ENCODE data around the gene CLDN7. TPM values are rescaled to one million over a fixed set of nuclear protein-coding genes. Genes with fewer than 3 reads are reported as not detected.

The CLDN7 gene, protein sequence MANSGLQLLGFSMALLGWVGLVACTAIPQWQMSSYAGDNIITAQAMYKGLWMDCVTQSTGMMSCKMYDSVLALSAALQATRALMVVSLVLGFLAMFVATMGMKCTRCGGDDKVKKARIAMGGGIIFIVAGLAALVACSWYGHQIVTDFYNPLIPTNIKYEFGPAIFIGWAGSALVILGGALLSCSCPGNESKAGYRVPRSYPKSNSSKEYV
- 4.2 and 16.5 TPM in 2 replicates for total RNA-seq

DNA sequence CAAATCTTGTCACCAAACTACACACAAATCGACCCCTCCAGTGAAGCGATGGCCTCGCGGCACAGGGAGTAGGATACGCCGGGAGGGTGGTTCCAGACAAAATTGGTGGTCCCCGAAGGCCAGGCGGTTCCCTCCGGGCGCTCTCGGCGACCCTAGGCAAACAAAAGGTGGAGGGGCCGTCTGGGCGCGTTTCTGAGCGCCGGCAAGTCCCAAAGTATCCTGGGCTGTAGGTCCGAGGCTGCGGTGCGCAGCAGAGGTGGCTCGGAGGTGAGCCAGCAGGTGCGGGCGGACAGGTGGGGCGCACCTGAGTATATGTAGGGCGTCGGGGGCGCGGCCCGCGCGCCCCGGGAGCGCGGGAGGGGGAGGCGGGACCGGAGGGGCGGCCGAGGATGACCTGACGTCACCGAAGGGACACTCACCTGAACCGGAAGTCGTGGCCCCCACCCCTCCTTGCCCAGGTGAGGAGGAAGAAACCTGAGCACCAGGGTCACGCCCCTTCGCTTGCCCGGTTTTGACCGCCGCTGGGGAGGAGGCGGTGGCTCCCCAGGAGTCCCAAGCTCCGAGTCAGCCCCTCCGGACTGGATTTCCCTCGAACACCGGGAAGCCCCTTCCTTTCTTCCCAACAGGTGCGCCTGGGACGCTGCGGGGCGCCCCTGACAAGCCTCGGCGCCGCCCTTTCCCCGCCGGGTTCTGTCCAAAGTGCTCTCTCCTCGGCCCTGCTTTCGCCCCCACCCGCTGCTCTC, at the start of gene CLDN7:
Gene CLDN7 (minus strand): TSS at position 287 of the 743 bp plus-strand sequence. CDS start 435 bp downstream, outside the sequence.

DNA sequence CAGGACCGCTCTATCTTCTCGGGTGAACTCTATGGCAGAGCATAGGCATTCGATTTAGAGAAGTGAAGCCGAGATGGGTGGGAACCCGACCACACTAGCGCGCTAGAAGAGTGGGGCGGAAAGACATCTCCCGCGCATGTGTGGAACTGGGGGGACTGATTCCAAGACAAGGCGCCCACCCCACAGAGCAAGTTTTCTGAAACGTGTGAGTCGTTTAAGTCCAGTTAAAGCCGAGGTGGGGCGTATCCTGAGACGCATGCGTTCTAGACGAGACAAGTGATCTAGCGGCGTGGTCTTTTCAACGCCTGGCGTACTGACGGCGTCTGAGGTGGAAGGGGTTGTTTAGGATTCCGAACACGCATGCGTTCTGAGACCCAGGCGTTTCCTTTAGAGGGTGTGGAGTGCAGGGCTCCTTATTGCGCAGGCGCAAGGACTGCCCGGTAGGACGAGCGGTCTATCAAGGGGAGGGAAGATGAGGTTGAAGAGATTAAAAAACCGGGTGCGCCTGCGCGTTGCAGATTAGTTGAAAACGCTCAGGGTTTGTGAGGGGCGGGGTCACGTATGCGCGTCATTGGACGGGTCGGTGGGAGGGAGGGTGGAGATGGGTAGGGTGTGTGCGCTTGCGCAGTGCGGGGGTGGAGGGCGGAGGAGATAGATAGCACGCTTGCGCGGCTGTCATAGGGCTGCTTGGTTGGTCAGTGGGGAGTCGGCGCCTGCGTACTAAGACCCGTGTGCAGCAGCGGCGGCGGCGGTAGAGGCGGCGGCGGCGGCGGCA, 44.8 kb upstream of the CLDN7 start, which contains the start of gene EIF5A:
Gene EIF5A (plus strand): TSS at position 718 of the 775 bp plus-strand sequence. CDS start 2,008 bp downstream, outside the sequence.

DNA sequence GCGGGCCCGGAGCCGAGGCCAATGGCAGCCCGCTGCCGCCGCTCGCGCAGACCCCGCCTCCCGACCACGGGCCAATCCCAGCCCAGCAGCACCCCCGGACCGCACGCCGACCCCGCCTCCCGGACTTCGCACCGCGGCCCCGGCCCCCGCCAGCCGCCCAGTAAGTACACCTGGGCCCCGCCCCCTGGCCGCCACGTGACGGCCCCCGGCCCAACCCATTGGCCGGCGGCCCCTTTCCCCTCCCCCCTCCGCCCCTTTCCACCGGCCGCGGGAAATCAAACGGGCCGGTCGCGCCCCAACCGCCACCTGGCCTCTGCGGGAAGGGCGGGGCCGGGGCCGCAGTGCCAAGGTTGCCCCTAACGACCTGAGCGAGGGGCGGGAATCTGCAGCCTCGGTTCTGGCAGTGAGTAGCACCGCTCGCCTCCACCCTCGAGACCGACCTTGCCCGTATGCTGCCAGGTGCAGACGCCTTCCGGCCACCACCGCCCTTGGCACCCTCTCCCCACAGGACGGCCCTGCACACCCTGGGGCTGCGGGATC, 32.4 kb upstream of the CLDN7 start, which contains the start of gene YBX2:
Gene YBX2 (minus strand): TSS at position 26 of the 540 bp plus-strand sequence. CDS start 139 bp downstream, outside the sequence.

DNA sequence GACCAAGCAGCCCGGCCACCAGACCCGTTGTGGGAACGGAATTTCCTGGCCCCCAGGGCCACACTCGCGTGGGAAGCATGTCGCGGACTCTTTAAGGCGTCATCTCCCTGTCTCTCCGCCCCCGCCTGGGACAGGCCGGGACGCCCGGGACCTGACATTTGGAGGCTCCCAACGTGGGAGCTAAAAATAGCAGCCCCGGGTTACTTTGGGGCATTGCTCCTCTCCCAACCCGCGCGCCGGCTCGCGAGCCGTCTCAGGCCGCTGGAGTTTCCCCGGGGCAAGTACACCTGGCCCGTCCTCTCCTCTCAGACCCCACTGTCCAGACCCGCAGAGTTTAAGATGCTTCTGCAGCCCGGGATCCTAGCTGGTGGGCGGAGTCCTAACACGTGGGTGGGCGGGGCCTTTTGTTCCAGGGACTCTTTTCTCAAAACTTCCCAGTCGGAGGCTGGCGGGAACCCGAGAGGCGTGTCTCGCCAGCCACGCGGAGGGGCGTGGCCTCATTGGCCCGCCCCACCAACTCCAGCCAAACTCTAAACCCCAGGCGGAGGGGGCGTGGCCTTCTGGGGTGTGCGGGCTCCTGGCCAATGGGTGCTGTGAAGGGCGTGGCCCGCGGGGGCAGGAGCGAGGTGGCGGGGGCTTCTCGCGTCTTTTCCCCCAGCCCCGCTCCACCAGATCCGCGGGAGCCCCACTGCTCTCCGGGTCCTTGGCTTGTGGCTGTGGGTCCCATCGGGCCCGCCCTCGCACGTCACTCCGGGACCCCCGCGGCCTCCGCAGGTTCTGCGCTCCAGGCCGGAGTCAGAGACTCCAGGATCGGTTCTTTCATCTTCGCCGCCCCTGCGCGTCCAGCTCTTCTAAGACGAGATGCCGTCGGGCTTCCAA, 19.0 kb upstream of the CLDN7 start, which contains the start of gene SLC2A4:
Gene SLC2A4 (plus strand): TSS at position 645 of the 879 bp plus-strand sequence. CDS start 217 bp downstream, at position 862.

DNA sequence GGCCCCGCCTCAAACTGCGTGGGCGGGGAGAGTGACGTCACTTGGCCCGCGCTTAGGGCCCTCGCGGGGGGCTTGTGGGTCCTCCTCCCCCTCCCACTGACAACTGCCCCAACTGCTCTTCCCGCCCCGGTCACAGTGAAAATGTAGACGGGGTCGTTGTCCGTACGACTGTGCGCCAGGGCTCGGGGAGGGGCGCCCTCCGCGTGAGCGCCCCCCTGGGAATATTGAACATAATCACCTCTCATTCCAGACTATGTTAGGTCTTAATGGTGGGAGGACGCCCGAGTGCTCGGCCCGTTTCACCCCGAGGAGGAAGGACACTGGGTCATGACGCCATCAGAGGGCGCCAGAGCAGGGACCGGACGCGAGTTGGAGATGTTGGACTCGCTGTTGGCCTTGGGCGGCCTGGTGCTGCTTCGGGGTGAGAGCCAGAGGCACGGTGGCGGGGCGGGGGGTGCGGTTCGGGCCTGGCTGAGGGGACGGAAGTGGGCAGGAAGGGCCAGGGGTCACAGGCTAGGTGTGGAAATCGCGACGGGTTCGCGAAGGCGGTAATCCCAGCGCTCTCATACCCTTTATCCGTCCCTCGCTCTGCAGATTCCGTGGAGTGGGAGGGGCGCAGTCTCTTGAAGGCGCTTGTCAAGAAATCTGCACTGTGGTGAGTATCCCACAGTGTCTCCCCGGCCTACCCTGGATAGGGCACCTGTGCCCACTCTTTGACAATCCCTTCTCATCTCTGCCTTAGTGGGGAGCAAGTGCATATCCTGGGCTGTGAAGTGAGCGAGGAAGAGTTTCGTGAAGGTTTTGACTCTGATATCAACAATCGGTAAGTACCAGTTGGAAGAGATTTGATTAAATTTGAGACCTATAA, 9.9 kb downstream of the CLDN7 start, which contains the start of gene ELP5:
Gene ELP5 (plus strand): TSS at position 40 of the 868 bp plus-strand sequence. CDS start 336 bp downstream, at position 376.

DNA sequence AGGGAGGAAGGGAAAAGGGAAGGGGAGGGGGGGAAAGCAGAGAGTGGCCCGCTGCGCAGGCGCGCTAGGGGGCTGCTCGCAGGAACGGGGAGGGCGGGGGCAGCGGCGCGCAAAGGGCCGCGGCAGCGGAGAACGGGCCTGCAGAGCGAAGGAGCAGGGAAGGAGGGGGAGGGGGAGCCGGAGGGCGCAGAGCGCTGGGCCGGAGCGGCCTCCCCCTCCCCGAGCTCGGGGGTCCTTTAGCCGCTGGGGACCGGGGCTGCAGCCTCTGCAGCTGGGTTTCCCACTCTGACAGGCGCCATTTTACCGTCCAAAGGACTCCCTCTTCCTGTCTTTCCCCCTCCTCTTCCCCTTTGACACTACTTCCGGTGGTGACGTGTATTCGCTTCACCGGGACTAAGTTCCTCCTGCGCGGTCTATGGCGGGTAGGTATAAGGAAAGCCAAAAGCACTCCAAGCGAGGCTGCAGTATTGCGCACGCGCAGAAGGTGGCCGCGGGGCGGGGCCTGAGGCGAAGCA, 10.6 kb downstream of the CLDN7 start, which contains the start of gene CTDNEP1:
Gene CTDNEP1 (minus strand): TSS at position 74 of the 515 bp plus-strand sequence. CDS start 438 bp downstream, outside the sequence.

DNA sequence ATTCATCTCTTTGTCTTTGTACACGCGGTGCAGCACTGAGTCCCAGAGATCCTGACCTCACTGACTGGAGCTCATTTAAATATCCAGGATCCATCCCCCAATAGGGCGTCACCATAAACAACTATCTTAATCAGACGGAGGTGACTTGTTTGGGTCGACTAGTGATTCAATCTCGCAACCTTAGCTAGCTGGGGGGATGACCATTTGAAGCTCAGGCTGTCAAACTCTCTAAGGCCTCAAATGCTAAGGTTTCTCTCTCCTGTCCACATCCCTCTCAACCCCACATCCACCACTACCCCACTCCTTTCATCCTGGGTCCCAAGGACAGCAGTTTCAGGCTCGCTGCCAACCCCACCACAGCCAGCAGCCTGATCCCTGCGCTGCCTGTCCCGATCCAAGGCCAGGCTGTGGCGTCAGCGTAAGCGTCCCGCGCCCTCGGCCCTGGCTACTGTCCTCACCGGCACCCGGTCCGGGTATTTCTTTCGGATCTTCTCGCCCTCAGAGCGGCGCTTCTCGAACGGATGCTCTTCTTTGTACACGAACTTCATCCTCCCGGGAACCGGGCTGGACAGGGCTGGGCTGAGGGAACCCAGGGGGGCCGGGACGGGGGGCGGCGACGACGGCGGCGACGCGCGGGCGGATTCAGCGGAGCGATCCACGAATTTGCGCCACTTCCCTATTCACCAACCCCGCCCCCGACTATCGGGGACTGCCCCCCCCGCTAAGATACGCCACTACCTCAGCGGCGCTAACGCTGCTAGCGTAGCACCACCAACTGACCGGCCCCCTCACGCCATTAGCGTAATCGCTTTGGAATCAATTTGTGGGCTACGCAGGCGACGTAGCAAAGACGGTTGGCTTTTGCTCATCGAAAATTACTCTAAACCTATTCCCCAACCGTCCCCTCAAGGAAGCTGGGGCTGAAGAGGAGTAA, 20.2 kb downstream of the CLDN7 start, which contains the start of gene GABARAP:
Gene GABARAP (minus strand): TSS at position 667 of the 934 bp plus-strand sequence. CDS start 119 bp downstream, at position 548.

DNA sequence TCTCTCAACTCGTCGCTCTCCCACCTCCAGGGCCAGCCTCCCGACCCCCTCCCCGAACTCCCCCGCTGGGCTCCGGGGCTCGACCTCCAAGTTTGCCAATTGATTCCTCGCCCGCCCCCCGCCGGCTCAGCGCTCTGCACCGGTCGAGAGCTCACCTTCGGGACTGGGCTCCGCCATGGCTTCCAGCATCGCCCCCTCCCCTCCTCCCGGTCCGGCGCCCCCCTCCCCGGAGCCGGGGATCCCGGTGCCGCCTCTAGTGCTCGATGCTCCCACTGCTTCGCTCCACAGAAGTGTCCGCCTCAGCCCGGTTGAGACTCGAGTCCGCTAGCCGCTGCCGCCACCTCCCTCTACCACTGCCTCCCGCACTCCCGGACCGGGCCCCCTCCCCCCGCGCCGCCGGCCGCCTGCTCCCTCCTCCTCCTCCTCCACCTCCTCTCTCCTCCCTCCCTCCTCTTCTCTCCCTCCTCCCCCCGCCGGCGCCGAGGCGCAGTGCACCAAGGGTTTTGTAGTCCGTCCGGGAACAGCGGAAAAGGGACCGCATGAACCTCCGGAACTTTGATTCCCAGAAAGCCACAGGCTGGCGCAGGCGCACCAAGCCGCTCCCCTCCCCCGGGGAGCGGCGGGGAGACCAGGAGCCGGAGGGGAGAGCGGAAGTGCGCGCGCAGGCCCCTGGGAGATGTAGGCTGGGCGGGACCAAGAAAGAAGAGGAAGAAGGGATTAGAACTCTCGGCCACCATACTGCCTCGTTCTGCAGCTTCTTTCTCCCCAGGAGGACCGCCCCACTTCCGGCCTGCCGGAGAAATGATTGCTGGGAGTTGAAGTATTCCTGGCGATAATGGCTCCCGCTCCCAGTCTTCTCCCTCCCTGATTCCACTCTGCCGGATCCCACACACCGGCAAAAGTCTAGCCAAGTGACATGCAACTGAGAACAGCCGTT, 22.9 kb downstream of the CLDN7 start, which contains the start of gene PHF23:
Gene PHF23 (minus strand): TSS at position 367 of the 937 bp plus-strand sequence. CDS start 178 bp downstream, at position 189.

DNA sequence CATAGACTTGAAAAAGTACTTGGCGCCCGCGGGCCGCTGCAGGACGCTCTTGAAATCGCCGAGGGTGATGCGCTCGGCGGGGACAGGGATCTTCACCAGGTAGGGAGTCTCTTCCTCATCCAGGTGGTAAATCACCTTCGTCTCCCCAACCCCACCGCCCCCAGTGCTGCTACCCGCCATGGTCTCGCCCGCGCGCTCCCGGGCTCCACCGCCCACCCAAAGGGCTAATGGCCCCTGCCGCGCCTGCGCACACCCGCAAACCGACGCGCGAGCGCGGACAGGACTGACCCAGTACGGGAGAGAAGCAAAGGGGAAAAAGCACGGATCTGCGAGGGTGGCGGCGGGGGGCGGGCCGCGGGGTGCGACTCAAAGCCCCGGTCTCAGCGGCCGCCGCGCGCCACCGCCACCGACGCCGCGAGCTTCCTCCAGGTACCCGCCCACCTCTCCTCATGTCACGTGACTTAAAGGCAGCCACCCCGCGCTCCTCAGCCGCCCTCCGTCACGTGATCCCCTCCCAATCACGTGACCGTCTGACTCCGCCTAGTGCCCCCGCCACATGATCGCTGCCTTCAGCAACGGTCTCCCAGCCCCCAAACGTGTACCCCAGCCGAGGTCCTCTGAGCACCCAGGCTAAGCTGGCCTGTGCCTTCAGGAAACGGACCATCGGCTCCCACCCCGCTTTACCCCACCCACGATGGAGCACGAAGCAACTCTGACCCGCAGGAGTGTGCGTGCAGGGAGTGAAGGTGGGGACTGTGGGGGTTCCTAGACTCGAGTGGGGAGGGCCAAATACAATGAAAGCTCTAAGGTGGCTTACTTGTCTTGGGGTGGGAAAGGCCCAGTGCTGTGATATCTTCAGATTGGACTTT, 28.0 kb downstream of the CLDN7 start, which contains the start of gene DVL2:
Gene DVL2 (minus strand): TSS at position 435 of the 869 bp plus-strand sequence. CDS start 255 bp downstream, at position 180.

DNA sequence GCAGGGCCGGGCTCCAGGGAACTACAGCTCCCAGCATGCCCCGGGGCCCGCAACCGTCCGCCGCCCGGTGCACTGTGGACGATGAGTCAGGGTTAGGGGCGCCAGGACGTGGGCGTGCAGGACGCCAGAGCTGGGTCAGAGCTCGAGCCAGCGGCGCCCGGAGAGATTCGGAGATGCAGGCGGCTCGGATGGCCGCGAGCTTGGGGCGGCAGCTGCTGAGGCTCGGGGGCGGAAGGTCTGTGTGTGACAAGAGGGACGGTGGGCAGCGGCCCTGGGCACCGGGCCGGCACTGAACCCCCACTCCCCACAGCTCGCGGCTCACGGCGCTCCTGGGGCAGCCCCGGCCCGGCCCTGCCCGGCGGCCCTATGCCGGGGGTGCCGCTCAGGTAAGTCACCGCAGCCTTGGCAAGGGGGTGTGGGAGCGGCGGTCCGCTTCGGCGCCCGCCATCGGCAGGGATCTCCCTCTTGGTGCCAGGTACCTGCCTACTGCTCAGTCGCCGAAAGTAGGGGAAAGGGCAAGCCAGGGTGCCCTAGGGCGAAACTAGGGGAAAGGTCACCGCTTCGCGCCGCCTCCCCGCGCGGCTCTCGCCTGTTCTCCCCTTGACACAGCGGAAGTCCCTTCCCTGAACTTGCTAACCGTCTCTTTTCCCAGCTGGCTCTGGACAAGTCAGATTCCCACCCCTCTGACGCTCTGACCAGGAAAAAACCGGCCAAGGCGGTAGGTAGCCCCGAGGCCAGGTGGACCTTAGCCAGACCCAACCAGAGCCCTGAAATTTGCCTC, 42.3 kb downstream of the CLDN7 start, which contains the start of the genes ACADVL and DLG4:
Gene ACADVL (plus strand): TSS at position 127 of the 781 bp plus-strand sequence. CDS start 47 bp downstream, at position 174.
Gene DLG4 (minus strand): TSS at position 25 of the 781 bp plus-strand sequence.

Other genes starting within 250 kb of the CLDN7 start
- 28.1 and 30.4 TPM in 2 replicates for gene RNASEK, start 249.9 kb downstream of the CLDN7 start, total RNA-seq
- under 0.01 and 0.16 TPM in 2 replicates for gene BCL6B, start 239.4 kb downstream of the CLDN7 start, total RNA-seq
- 0.26 and 0.47 TPM in 2 replicates for gene SLC16A13, start 226.5 kb downstream of the CLDN7 start, total RNA-seq
- gene SLC16A11, start 218.4 kb downstream of the CLDN7 start, total RNA-seq = 0.16 and 0.26 TPM in 2 replicates
- gene CLEC10A, start 182.2 kb downstream of the CLDN7 start, total RNA-seq = not detected in 2 replicates
- not detected in 2 replicates for gene ASGR2, start 147.7 kb downstream of the CLDN7 start, total RNA-seq
- 0.86 and 1.6 TPM in 2 replicates for gene ASGR1, start 83.1 kb downstream of the CLDN7 start, total RNA-seq
- gene DLG4, start 42.6 kb downstream of the CLDN7 start, total RNA-seq = 14.3 and 16.3 TPM in 2 replicates
- 233 and 286 TPM in 2 replicates for gene ACADVL, start 42.5 kb downstream of the CLDN7 start, total RNA-seq
- gene DVL2, start 28.0 kb downstream of the CLDN7 start, total RNA-seq = 106 and 115 TPM in 2 replicates
- gene PHF23, start 23.0 kb downstream of the CLDN7 start, total RNA-seq = 29.5 and 39.6 TPM in 2 replicates
- gene GABARAP, start 20.0 kb downstream of the CLDN7 start, total RNA-seq = 192 and 205 TPM in 2 replicates
- 19.1 and 23.0 TPM in 2 replicates for gene CTDNEP1, start 10.7 kb downstream of the CLDN7 start, total RNA-seq
- gene ELP5, start 10.3 kb downstream of the CLDN7 start, total RNA-seq = 19.9 and 22.9 TPM in 2 replicates
- gene SLC2A4, start 19.2 kb upstream of the CLDN7 start, total RNA-seq = 0.09 and 0.16 TPM in 2 replicates
- 0.09 TPM in 1 of 2 replicates, not detected in the other for gene YBX2, start 32.2 kb upstream of the CLDN7 start, total RNA-seq
- 435 and 499 TPM in 2 replicates for gene EIF5A, start 45.1 kb upstream of the CLDN7 start, total RNA-seq
- 22.5 and 47.1 TPM in 2 replicates for gene GPS2, start 52.9 kb upstream of the CLDN7 start, total RNA-seq
- 18.9 and 25.7 TPM in 2 replicates for gene NEURL4, start 66.9 kb upstream of the CLDN7 start, total RNA-seq
- 3.3 and 5.2 TPM in 2 replicates for gene ACAP1, start 74.1 kb upstream of the CLDN7 start, total RNA-seq
- gene KCTD11, start 89.7 kb upstream of the CLDN7 start, total RNA-seq = 4.6 and 5.4 TPM in 2 replicates
- not detected in 2 replicates for gene TMEM95, start 92.7 kb upstream of the CLDN7 start, total RNA-seq
- gene TNK1, start 118.6 kb upstream of the CLDN7 start, total RNA-seq = 0.09 and 0.32 TPM in 2 replicates
- 15.5 and 15.9 TPM in 2 replicates for gene PLSCR3, start 132.0 kb upstream of the CLDN7 start, total RNA-seq
- 70.3 and 140 TPM in 2 replicates for gene TMEM256, start 141.6 kb upstream of the CLDN7 start, total RNA-seq
- gene NLGN2, start 145.4 kb upstream of the CLDN7 start, total RNA-seq = 6.8 and 7.1 TPM in 2 replicates
- gene SPEM1, start 157.8 kb upstream of the CLDN7 start, total RNA-seq = 0.16 TPM in 1 of 2 replicates, not detected in the other
- gene SPEM2, start 163.1 kb upstream of the CLDN7 start, total RNA-seq = not detected in 2 replicates
- gene SPEM3, start 166.4 kb upstream of the CLDN7 start, total RNA-seq = not detected in 2 replicates
- gene TMEM102, start 173.0 kb upstream of the CLDN7 start, total RNA-seq = 0.60 and 2.4 TPM in 2 replicates
- gene FGF11, start 177.0 kb upstream of the CLDN7 start, total RNA-seq = 1.0 and 1.1 TPM in 2 replicates
- gene CHRNB1, start 182.6 kb upstream of the CLDN7 start, total RNA-seq = 8.8 and 10.1 TPM in 2 replicates
- 12.5 and 16.4 TPM in 2 replicates for gene ZBTB4, start 217.2 kb upstream of the CLDN7 start, total RNA-seq
- gene SLC35G6, start 219.0 kb upstream of the CLDN7 start, total RNA-seq = not detected in 2 replicates
- gene POLR2A, start 221.9 kb upstream of the CLDN7 start, total RNA-seq = 107 and 113 TPM in 2 replicates

Measured in bronchial smooth muscle cell (primary cell).